ENCODE data around the gene METTL23. TPM values are rescaled to one million over a fixed set of nuclear protein-coding genes. Genes with fewer than 3 reads are reported as not detected.

METTL23 gene
- total RNA-seq, 4 donors from 2014 or later = 13.8 to 32.5 (median 21.6) TPM

DNA sequence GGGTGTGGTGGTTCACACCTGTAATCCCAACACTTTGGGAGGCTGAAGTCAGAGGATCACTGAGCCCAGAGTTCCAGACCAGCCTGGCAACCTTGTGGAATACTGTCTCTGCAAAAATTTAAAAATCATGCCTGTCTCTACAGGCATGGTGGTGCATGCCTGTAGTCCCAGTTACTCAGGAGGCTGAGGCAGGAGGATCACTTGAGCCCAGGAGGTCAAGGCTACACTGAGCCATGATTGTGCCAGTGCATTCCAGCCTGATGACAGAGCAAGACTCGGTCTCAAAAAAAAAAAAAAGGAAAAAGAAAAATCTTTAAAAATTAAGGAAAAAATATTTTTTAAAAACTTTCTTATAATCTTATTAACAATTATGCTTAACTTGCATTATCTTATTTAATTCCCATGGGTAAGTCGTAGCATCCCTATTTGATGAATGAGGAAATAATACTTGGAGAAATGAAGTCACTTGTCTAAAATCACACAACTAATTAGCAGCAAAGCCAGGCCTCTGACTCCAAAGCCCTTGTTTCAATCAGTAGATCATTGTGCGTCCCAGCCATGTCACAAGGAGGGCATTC lies 24.9 kb downstream of the METTL23 start:
- no peak for DNase-seq

DNA sequence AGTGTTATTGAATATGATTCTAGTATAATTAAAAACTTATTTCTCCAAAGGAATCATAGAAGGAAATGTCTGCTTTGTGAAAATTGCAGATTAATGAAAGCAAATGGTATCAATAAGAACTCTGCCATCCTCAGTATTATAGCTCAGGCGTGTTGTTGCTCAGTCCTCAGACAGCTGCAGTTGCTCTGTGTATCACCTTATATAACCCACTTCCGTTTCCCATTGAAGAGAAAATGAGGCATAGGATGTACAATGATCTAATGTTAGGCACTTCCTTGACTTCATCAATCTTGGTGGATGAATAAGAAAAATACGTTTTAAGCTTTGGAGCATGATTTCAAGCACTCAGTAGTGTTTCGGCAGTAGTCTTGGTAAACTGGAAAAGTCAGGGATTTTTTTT lies 25.4 kb downstream of the METTL23 start:
- H3K4me1 ChIP-seq = no peaks in the 10 kb centered on the region
- no peak for DNase-seq
- H3K27ac ChIP-seq = no peak overlapping the region
- H3K4me3 ChIP-seq = no peak overlapping the region
- intact Hi-C loops (cut with DNase I; ENCODE audit: low total_unique reads) = no loop called here
- TF ChIP-seq, protein P1, sequence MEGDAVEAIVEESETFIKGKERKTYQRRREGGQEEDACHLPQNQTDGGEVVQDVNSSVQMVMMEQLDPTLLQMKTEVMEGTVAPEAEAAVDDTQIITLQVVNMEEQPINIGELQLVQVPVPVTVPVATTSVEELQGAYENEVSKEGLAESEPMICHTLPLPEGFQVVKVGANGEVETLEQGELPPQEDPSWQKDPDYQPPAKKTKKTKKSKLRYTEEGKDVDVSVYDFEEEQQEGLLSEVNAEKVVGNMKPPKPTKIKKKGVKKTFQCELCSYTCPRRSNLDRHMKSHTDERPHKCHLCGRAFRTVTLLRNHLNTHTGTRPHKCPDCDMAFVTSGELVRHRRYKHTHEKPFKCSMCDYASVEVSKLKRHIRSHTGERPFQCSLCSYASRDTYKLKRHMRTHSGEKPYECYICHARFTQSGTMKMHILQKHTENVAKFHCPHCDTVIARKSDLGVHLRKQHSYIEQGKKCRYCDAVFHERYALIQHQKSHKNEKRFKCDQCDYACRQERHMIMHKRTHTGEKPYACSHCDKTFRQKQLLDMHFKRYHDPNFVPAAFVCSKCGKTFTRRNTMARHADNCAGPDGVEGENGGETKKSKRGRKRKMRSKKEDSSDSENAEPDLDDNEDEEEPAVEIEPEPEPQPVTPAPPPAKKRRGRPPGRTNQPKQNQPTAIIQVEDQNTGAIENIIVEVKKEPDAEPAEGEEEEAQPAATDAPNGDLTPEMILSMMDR (IDR thresholded peaks at IDR 0.05) = no peak
- TF ChIP-seq POLR2A (IDR thresholded peaks at IDR 0.05) = no peak
- H3K27me3 ChIP-seq = no peaks in the 10 kb centered on the region
- H3K9me3 ChIP-seq = no peaks in the 10 kb centered on the region
- H3K36me3 ChIP-seq = no peaks in the 10 kb centered on the region

More for the DNA sequence above, 24.9 kb downstream of the METTL23 start:
- intact Hi-C loops (cut with DNase I; ENCODE audit: low total_unique reads) = no loop called here
- TF ChIP-seq, protein P1 (IDR thresholded peaks at IDR 0.05) = no peak
- TF ChIP-seq POLR2A (IDR thresholded peaks at IDR 0.05) = no peak
- H3K27ac ChIP-seq = no peak overlapping the region
- H3K9me3 ChIP-seq = no peaks in the 10 kb centered on the region
- H3K4me1 ChIP-seq = no peaks in the 10 kb centered on the region
- no peaks in the 10 kb centered on the region for H3K27me3 ChIP-seq
- no peaks in the 10 kb centered on the region for H3K36me3 ChIP-seq
- H3K4me3 ChIP-seq = no peak overlapping the region

DNA sequence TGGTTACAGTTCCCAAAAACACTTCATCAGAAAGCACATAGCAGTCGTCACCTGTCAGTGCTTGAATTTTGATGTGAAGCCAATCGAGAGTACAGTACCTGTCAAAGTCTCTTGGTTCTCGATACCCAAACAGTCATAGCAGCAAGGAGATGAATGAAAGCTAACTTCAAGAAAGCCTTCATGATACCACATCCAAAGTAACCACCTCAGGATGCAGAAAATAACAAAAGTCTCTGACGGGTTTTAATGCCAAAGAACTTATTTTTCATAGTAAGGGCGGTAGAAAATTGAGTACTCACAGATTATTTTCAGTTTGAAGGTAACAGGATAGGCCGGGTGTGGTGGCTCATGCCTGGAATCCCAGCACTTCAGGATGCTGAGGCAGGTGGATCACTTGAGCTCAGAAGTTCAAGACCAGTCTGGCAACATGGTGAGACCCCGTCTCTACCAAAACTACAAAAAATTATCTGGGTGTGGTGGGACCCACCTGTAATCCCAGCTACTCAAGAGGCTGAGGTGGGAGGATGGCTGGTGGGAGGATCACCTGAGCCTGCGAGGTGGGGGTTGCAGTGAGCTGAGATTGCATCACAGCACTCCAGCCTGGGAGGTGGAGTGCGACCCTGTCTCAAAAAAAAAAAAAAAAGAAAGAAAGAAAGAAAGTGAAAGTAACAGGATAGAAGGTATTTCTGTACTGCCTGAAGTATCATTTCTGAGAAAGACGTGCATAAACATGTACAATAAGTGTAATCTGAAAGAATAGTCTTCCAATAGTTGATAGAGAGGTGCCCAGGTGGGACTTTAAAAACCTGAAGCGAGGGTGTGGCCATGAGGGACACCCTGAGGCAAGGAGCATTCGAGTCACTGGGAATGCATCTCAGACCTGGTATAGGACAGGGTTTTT lies 26.7 kb downstream of the METTL23 start:
- TF ChIP-seq, protein P1 (IDR thresholded peaks at IDR 0.05) = no peak
- no peak for TF ChIP-seq POLR2A (IDR thresholded peaks at IDR 0.05)
- Histone ChIP-seq H3K4me3 (no peak overlapping the region), H3K27ac (no peak overlapping the region), H3K36me3 (no peaks in the 10 kb centered on the region), H3K27me3 (no peaks in the 10 kb centered on the region), H3K9me3 (no peaks in the 10 kb centered on the region), H3K4me1 (no peaks in the 10 kb centered on the region)
- intact Hi-C loops (cut with DNase I; ENCODE audit: low total_unique reads) = no loop called here
- DNase-seq = no peak

DNA sequence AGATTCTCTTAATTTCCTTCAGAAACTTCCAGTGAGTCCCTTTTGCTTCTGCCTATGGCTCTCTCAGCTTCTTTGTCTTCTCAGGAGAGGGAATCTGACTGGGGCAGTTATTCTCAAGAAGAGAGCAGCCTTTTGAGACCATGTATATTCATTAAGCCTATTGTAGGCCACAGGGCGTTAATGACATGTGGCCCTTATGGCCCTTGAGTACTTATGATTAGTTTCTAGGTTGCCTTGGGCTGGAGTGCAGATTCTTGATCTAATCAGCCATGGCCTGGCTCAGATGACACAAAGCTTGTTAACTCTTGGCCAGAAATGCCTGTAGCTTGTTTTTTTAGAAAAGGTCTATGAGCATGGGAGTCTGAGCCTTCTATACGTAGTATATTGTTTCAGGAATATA lies 28.6 kb downstream of the METTL23 start:
- no peaks in the 10 kb centered on the region for H3K4me1 ChIP-seq
- H3K27ac ChIP-seq = no peak overlapping the region
- intact Hi-C loops (cut with DNase I; ENCODE audit: low total_unique reads) = no loop called here
- no peak overlapping the region for H3K4me3 ChIP-seq
- TF ChIP-seq POLR2A (IDR thresholded peaks at IDR 0.05) = no peak
- TF ChIP-seq, protein P1 (IDR thresholded peaks at IDR 0.05) = no peak
- H3K9me3 ChIP-seq = no peaks in the 10 kb centered on the region
- H3K27me3 ChIP-seq = no peaks in the 10 kb centered on the region
- no peak for DNase-seq
- no peaks in the 10 kb centered on the region for H3K36me3 ChIP-seq

DNA sequence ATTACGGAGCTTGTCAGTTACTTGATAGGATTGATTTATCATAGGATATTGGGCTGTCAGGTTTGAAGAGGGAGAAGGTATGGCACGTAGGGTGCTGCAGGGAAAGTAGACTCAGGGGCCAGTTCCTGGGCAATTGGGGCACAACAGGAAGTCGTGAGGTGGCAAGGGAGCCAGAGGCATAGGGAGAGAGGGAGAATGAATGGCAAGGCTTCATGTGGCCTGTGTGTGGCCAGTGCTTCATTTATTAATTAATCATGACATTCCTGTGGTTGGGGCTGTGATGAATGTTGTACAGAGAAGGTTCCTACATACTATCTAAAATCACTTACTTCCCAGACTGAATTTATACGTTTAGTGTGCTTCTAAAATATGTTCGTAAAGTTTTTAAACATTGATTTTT lies 30.6 kb downstream of the METTL23 start:
- no peaks in the 10 kb centered on the region for H3K4me1 ChIP-seq
- H3K27ac ChIP-seq = no peak overlapping the region
- H3K27me3 ChIP-seq = no peaks in the 10 kb centered on the region
- TF ChIP-seq, protein P1 (IDR thresholded peaks at IDR 0.05) = no peak
- TF ChIP-seq POLR2A (IDR thresholded peaks at IDR 0.05) = no peak
- no peaks in the 10 kb centered on the region for H3K36me3 ChIP-seq
- no peaks in the 10 kb centered on the region for H3K9me3 ChIP-seq
- H3K4me3 ChIP-seq = no peak overlapping the region
- intact Hi-C loops (cut with DNase I; ENCODE audit: low total_unique reads) = no loop called here
- no peak for DNase-seq
